AG04450 (cell line): ENCODE data around the gene XYLT2. TPM values are rescaled to one million over a fixed set of nuclear protein-coding genes. Genes with fewer than 3 reads are reported as not detected.
A peak's percentile ranks its signal among the peaks of the same experiment; 100 is the strongest.

Experiments used
- CTCF ChIA-PET: fragments of 300-600, 350-600 bp; formaldehyde crosslinking; extraction: SDS; loops from one replicate; lab custom pipeline; 2022; ENCODE audit warnings: antibody characterized with exemption, inconsistent platforms; lab: Charles Lee
- POLR2A ChIA-PET: fragments of 350-600 bp; formaldehyde crosslinking; extraction: SDS; loops from one replicate; lab custom pipeline; 2021; ENCODE audit warnings: antibody characterized with exemption, inconsistent platforms; lab: Yijun Ruan, JAX
- DNase-seq: peaks from one replicate; pipeline ENCODE4 v3.0.0-alpha.2; 2011; ENCODE audit warnings: low read depth, low spot score
- H3K27ac ChIP-seq: one replicate; pipeline ENCODE4 v1.5.1; 2012; ENCODE audit warnings: low read depth, low read length, control low read depth
- H3K27me3 ChIP-seq: one replicate; pipeline ENCODE4 v1.6.0; 2012; ENCODE audit warnings: low read length; ENCODE audit not compliant: control insufficient read depth, insufficient read depth
- H3K4me3 ChIP-seq: 2 replicates; pipeline ENCODE4 v1.5.1; 2011; ENCODE audit warnings: mild to moderate bottlenecking, low read depth, low read length, control low read depth
- H3K9me3 ChIP-seq: 2 replicates; pipeline ENCODE4 v1.5.1; 2012; ENCODE audit warnings: low read length; ENCODE audit not compliant: control insufficient read depth, insufficient read depth
- polyA plus RNA-seq: library from polyadenylated mRNA; depleted of rRNA; stranded (reverse); fragments of >200 nt; gene quantifications from 2 replicates; pipeline ENCODE4 v1.2.3, GENCODE V29; 2011
- TF ChIP-seq, protein P1 (sequence below): IDR thresholded peaks from 2 replicates; pipeline ENCODE4 v1.5.1; 2011; ENCODE audit warnings: low read depth, low read length, control low read depth, inconsistent platforms

Gene XYLT2
- polyA plus RNA-seq, 1 experiment: 13.5 TPM

GRCh38 chr17:50372222-50372757, 26.4 kb downstream of the XYLT2 start:
- H3K4me3 ChIP-seq: peak overlapping the region; percentile 66
- POLR2A ChIA-PET: interaction anchor here (1.0 kb wide), 1 partner anchor 12 kb away, joined by 3 read pairs; no protein-coding TSS in a partner anchor
- no peak for DNase-seq
- CTCF ChIA-PET: interaction anchor here (0.6 to 4.7 kb wide), 4 partner anchors 10 to 25 kb away, joined by 3 to 47 read pairs (median 4); partner anchors contain the start of gene LRRC59
- H3K27ac ChIP-seq: no peak overlapping the region
- no peaks in the 10 kb centered on the region for H3K9me3 ChIP-seq
- TF ChIP-seq, protein P1, sequence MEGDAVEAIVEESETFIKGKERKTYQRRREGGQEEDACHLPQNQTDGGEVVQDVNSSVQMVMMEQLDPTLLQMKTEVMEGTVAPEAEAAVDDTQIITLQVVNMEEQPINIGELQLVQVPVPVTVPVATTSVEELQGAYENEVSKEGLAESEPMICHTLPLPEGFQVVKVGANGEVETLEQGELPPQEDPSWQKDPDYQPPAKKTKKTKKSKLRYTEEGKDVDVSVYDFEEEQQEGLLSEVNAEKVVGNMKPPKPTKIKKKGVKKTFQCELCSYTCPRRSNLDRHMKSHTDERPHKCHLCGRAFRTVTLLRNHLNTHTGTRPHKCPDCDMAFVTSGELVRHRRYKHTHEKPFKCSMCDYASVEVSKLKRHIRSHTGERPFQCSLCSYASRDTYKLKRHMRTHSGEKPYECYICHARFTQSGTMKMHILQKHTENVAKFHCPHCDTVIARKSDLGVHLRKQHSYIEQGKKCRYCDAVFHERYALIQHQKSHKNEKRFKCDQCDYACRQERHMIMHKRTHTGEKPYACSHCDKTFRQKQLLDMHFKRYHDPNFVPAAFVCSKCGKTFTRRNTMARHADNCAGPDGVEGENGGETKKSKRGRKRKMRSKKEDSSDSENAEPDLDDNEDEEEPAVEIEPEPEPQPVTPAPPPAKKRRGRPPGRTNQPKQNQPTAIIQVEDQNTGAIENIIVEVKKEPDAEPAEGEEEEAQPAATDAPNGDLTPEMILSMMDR: no peak
- H3K27me3 ChIP-seq: no peaks in the 10 kb centered on the region

DNA sequence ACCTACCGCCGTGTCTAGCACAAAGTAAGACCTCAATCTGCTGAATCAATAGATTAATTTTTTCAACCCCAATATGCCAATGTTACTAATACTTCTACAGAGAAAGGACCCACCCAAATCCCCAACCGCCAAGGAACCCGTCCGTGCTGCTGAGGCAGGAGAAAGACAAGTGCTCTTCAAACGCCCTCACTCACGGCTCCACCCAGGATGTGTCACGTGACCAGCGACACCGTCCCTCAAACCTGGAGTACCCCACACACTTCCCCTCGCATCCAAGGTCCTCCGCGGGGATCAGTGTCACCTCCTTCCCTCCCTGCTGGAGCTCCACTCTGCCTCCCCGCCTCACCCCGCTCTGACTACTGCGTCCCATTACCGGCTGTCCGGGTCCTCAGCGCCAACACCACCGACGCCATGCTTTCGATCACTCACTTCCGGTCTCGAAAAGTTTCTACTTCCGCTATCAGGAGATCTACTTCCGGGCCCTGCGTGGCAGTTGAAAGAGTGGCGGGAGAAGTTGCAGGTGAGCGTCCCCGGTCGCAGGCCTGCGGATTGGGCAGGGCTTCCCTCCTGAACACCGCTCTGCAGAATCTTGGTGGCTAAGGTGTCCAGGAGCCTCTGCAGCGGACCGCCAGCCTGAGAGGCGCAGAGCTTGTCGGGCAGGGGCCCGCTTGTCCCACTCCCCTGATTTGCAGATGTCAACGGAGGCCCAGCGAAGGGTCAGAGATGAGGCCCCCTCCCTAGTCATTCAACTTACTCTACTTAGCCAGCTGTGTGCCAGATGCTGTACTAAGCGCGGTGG, 27.0 kb downstream of the XYLT2 start, which contains the start of the genes EME1 and MRPL27:
TSS of gene EME1 (plus strand) at position 472 of the 799 bp plus-strand sequence. CDS start 1,980 bp downstream, outside the sequence.
TSS of gene MRPL27 (minus strand) at position 427 of the 799 bp plus-strand sequence. CDS start at position 413, 14 bp downstream.
- peak; percentile 44 for DNase-seq
- Histone ChIP-seq H3K9me3 (no peaks in the 10 kb centered on the region), H3K27ac (peak within 1 kb of the TSS; percentile 76), H3K27me3 (no peaks in the 10 kb centered on the region), H3K4me3 (peak within 1 kb of the TSS; percentile 66)
- CTCF ChIA-PET: interaction anchor here (1.2 to 4.7 kb wide), 2 partner anchors 10 to 24 kb away, joined by 4 to 47 read pairs; partner anchors contain the start of gene LRRC59
- POLR2A ChIA-PET: interaction anchor here (1.0 kb wide), 1 partner anchor 13 kb away, joined by 3 read pairs; no protein-coding TSS in a partner anchor
- TF ChIP-seq, protein P1: no peak

- DNase-seq: no peak
- Histone ChIP-seq H3K4me3 (peak overlapping the region; percentile 66), H3K9me3 (no peaks in the 10 kb centered on the region), H3K27me3 (no peaks in the 10 kb centered on the region), H3K27ac (no peak overlapping the region)
- CTCF ChIA-PET: interaction anchor here (1.2 to 4.7 kb wide), 2 partner anchors 11 to 23 kb away, joined by 4 to 47 read pairs; partner anchors contain the start of gene LRRC59
- POLR2A ChIA-PET: no interaction called here
- TF ChIP-seq, protein P1: no peak
Measured at GRCh38 chr17:50373705-50374104, 27.8 kb downstream of the XYLT2 start.

- TF ChIP-seq, protein P1: no peak
- CTCF ChIA-PET: interaction anchor here (1.5 kb wide), 1 partner anchor 21 kb away, joined by 7 read pairs; the partner anchor contains the start of gene LRRC59
- POLR2A ChIA-PET: interaction anchor here (0.8 to 1.1 kb wide), 2 partner anchors 12 to 21 kb away, joined by 3 read pairs; no protein-coding TSS in a partner anchor
- H3K27ac ChIP-seq: no peak overlapping the region
- H3K4me3 ChIP-seq: no peak overlapping the region
- H3K27me3 ChIP-seq: no peaks in the 10 kb centered on the region
- no peak for DNase-seq
- no peaks in the 10 kb centered on the region for H3K9me3 ChIP-seq
Measured at GRCh38 chr17:50375858-50376538, 30.1 kb downstream of the XYLT2 start.
